GM12878 (cell line): Measurements from ENCODE around the gene RUFY4. TPM values are rescaled to one million over a fixed set of nuclear protein-coding genes. Genes with fewer than 3 reads are reported as not detected.

Source experiments
- ATAC-seq: fragments of 200-7000 bp; cut with Tn5 transposase; 3 replicates; pipeline ENCODE4 v1.9.1; 2020; ENCODE audit warnings: mild to moderate bottlenecking, moderate library complexity
- BruUV-seq: library from RNA; stranded (reverse); fragments of 400-500 nt; replicated peaks from 2 replicates; lab custom pipeline; 2021; lab: Mats Ljungman, UMichigan
- CTCF ChIA-PET: fragments of 300-600 bp; sonication (Branson Sonifier 250); formaldehyde crosslinking; extraction: SDS; loops from one replicate; lab custom pipeline; 2021; ENCODE audit warnings: inconsistent platforms; lab: Yijun Ruan, JAX
- POLR2A ChIA-PET: fragments of 350-600 bp; formaldehyde crosslinking; extraction: SDS; loops from one replicate; lab custom pipeline; 2021; ENCODE audit warnings: inconsistent platforms; lab: Charles Lee
- RAD21 ChIA-PET: fragments of 300-600 bp; sonication (Branson Sonifier 250); formaldehyde crosslinking; loops from one replicate; lab custom pipeline; 2023; ENCODE audit warnings: antibody characterized with exemption; ENCODE audit not compliant: unreplicated experiment; lab: Charles Lee
- SMC1A ChIA-PET: fragments of 300-600 bp; sonication (Branson Sonifier 250); formaldehyde crosslinking; loops from one replicate; lab custom pipeline; 2023; ENCODE audit not compliant: unreplicated experiment, uncharacterized antibody; lab: Charles Lee
- DNase-seq: peaks from one replicate; pipeline ENCODE4 v3.0.0-alpha.2; 2011; ENCODE audit warnings: low read depth, low spot score
- FAIRE-seq: peaks from 3 replicates; lab custom pipeline; 2011; peaks lifted over from hg19 to GRCh38; lab: Jason Lieb, UNC
- H2AFZ ChIP-seq: 2 replicates; pipeline ENCODE4 v1.6.0; 2011; ENCODE audit warnings: low read depth, low read length, control low read depth; ENCODE audit not compliant: control insufficient read depth
- H3K27ac ChIP-seq: 2 replicates; pipeline ENCODE4 v1.5.1; 2011; ENCODE audit warnings: control low read depth; ENCODE audit not compliant: control insufficient read depth, insufficient read depth
- H3K27me3 ChIP-seq, 2 experiments: replicated peaks in 1 of 2; 2 replicates each; pipeline versions ENCODE4 v1.6.0 to v1.6.1; 2011; ENCODE audit warnings: low read length in 1 of 2; ENCODE audit not compliant: control insufficient read depth in 2 of 2, insufficient read depth in 2 of 2
- H3K36me3 ChIP-seq, 2 experiments: 2 replicates each; pipeline ENCODE4 v1.5.1; 2011; ENCODE audit warnings: low read length in 1 of 2; ENCODE audit not compliant: control insufficient read depth in 2 of 2, insufficient read depth in 2 of 2
- H3K4me1 ChIP-seq: 2 replicates; pipeline ENCODE4 v1.6.1; 2011; ENCODE audit warnings: mild to moderate bottlenecking, low read length, moderate library complexity, mixed read lengths; ENCODE audit not compliant: control insufficient read depth, insufficient read depth
- H3K4me2 ChIP-seq: 2 replicates; pipeline ENCODE4 v1.6.0; 2011; ENCODE audit warnings: control low read depth; ENCODE audit not compliant: control insufficient read depth, insufficient read depth
- H3K4me3 ChIP-seq: fragments of 200-600 bp; sonication (generic); 2 replicates; pipeline ENCODE4 v1.5.1; 2016
- H3K79me2 ChIP-seq: 2 replicates; pipeline ENCODE4 v1.6.0; 2011; ENCODE audit warnings: low read length; ENCODE audit not compliant: control insufficient read depth, insufficient read depth
- H3K9ac ChIP-seq: 2 replicates; pipeline ENCODE4 v1.8.0; 2011; ENCODE audit warnings: low read length, control low read depth, mixed read lengths; ENCODE audit not compliant: control insufficient read depth, insufficient read depth
- H3K9me3 ChIP-seq: replicated peaks from 3 replicates; pipeline ENCODE4 v1.5.1; 2011; ENCODE audit warnings: mild to moderate bottlenecking, low read length; ENCODE audit not compliant: control insufficient read depth, insufficient read depth
- H4K20me1 ChIP-seq: 2 replicates; pipeline ENCODE4 v1.6.0; 2011; ENCODE audit not compliant: control insufficient read depth, insufficient read depth
- BHLHE40 ChIP-seq, 2 experiments: fragments of 450-650 bp in 1 of 2; IDR thresholded peaks; 2 replicates each; pipeline ENCODE4 v1.6.1; 2011 to 2017; ENCODE audit warnings: low read depth in 2 of 2, borderline replicate concordance in 1 of 2, improper control_type of control experiment in 1 of 2, low read length in 1 of 2, mild to moderate bottlenecking in 1 of 2
- BRCA1 ChIP-seq: IDR thresholded peaks from 2 replicates; pipeline ENCODE4 v1.6.1; 2011; ENCODE audit warnings: low read depth, low read length, improper control_type of control experiment
- CBX3 ChIP-seq: fragments of 200-600 bp; sonication (generic); IDR thresholded peaks from 2 replicates; pipeline ENCODE4 v1.6.1; 2016; ENCODE audit warnings: low read depth, borderline replicate concordance
- DPF2 ChIP-seq: fragments of 450-650 bp; IDR thresholded peaks from 2 replicates; pipeline ENCODE4 v1.6.1; 2017; ENCODE audit warnings: mild to moderate bottlenecking
- NFYB ChIP-seq: IDR thresholded peaks from 2 replicates; pipeline ENCODE4 v1.6.1; 2011; ENCODE audit warnings: low read depth, mild to moderate bottlenecking, low read length, improper control_type of control experiment, moderate library complexity; ENCODE audit not compliant: insufficient read depth
- NR2C2 ChIP-seq: IDR thresholded peaks from 2 replicates; pipeline ENCODE4 v1.6.1; 2011; ENCODE audit warnings: borderline replicate concordance, low read depth; ENCODE audit not compliant: control insufficient read depth, insufficient read length
- PML ChIP-seq: IDR thresholded peaks from 2 replicates; pipeline ENCODE4 v1.6.1; 2012; ENCODE audit warnings: low read length, inconsistent platforms
- ZSCAN29 ChIP-seq: fragments of 450-650 bp; IDR thresholded peaks from 2 replicates; pipeline ENCODE4 v1.6.1; 2017; ENCODE audit warnings: mild to moderate bottlenecking, moderate library complexity
- WGBS: methylation state at CpG from one replicate; pipeline ENCODE4 v1.1.6; 2016; ENCODE audit warnings: low lambda C conversion rate; ENCODE audit not compliant: insufficient replicate concordance, insufficient coverage; ENCODE audit errors: missing lambda C conversion rate; 5-methylcytosine and 5-hydroxymethylcytosine counted together
- in situ Hi-C: fragments of 300-500 bp; cut with MboI; formaldehyde crosslinking; loops from 9 replicates; pipeline ENCODE4 v1.14.3; 2018; ENCODE audit warnings: mixed read lengths
- intact Hi-C: fragments of 100-400 bp; cut with micrococcal nuclease; formaldehyde crosslinking; loops from one replicate; pipeline ENCODE4 v1.14.2; 2022; ENCODE audit not compliant: unreplicated experiment
- polyA plus RNA-seq, 11 experiments: library from polyadenylated mRNA; depleted of rRNA in 4 of 11; unstranded in 6 of 11; stranded (reverse) in 5 of 11; fragments of >200 nt; fragmentation: Nextera tagmentation in 4 of 11; fragmentation: Illumina TruSeq in 1 of 11; extraction: Ambion mirVana in 4 of 11; extraction: Trizol in 1 of 11; gene quantifications; 1 replicate in 1 of 11; 2 replicates in 10 of 11; pipeline versions ENCODE4 v1.2.1 to v1.2.3, GENCODE V29; 2011 to 2016; ENCODE audit warnings: inconsistent platforms in 2 of 11, missing spikeins in 2 of 11, low read depth in 1 of 11
- total RNA-seq, 4 experiments: library from RNA; depleted of rRNA in 3 of 4; stranded (reverse); fragments of >200 nt in 3 of 4; fragmentation: Illumina TruSeq in 1 of 4; extraction: Trizol in 1 of 4; gene quantifications; 2 replicates each; pipeline versions ENCODE4 v1.2.1 to v1.2.3, GENCODE V29; 2013 to 2021

Gene RUFY4
- total and polyA plus RNA-seq, 10 of the 15 experiments (the other 5 are each of a cell fraction or from before 2014, with no cell fraction given) = 0.05 to 2.7 (median 0.90) TPM

DNA sequence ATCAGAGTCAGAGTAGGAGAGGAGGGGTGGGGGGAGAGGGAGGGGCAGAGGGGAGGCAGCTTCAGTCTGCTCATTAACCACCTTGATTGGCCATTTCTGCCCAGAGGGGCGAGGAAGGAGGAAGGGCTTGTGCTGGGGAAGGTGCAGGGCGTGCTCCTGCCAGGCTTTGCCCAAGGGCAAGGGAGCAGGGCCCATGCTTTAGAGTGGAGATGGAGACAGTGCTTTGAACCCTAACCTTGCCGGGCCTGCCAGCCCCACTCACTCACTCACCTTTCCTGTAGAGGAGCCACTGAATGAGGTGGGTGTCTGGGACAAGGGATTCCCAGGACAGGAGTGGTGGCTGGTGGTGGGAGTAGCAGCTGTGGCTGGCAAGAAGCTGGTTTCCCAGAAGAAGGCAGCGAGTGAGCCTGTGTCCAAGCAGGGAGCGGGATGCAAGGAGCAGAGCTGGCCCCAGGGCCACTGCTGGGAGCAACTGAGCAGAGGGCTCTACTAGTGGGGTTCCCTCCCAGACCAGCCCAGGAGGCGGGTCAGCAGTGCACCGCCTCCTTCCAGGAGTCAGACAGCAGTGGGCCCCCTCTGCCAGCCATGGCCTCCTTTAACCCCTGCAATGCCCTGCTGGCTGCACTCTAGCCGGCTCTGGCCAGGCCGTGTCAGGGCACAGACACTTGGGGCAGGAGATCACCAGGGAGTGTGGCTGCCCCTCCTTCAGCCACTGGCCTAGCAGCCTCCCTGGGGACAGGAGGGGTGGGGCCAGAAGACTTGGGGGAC lies 3.6 kb upstream of the RUFY4 start:
- H3K9me3 ChIP-seq = no peaks in the 10 kb centered on the region
- no peaks in the 10 kb centered on the region for H4K20me1 ChIP-seq
- in situ Hi-C loops = loop anchor here (5.0 kb wide), 1 partner anchor 273 kb away; no protein-coding TSS in a partner anchor
- H3K79me2 ChIP-seq = no peaks in the 10 kb centered on the region
- POLR2A ChIA-PET = interaction anchor here (0.9 kb wide), 1 partner anchor 171 kb away, joined by 4 read pairs; no protein-coding TSS in a partner anchor
- H3K9ac ChIP-seq = no peak overlapping the region
- no peak overlapping the region for H3K27ac ChIP-seq
- H3K27me3 ChIP-seq = no peaks in the 10 kb centered on the region
- 50% methylated on average over 9 of the region's 9 CpGs for WGBS
- BruUV-seq = no TSS peak
- SMC1A ChIA-PET = no interaction called here
- H2AFZ ChIP-seq = no peak overlapping the region
- no peak for DNase-seq
- H3K4me3 ChIP-seq = no peak overlapping the region
- CTCF ChIA-PET = interaction anchor here (3.0 kb wide), 1 partner anchor 276 kb away, joined by 8 read pairs; no protein-coding TSS in a partner anchor
- peaks cover 21% of the 10 kb centered on the region for H3K4me1 ChIP-seq
- ATAC-seq = no peak
- no peaks in the 10 kb centered on the region for H3K36me3 ChIP-seq
- TF ChIP-seq CBX3 (no peak), BRCA1 (no peak), BHLHE40 (IDR thresholded peaks at IDR 0.05; ENCODE audit: borderline replicate concordance in 1 of 2, low read depth in 2 of 2, low read length in 1 of 2) (no peak), NFYB (no peak), ZSCAN29 (no peak), PML (no peak), DPF2 (no peak), NR2C2 (no peak)
- FAIRE-seq = no peak
- RAD21 ChIA-PET = no interaction called here
- no peak overlapping the region for H3K4me2 ChIP-seq
- intact Hi-C loops = loop anchor here (5.0 kb wide), 1 partner anchor 178 kb away; no protein-coding TSS in a partner anchor
